ENCODE data around the gene ARMH3.
A peak's percentile ranks its signal among the peaks of the same experiment; 100 is the strongest.

ARMH3 gene

DNA sequence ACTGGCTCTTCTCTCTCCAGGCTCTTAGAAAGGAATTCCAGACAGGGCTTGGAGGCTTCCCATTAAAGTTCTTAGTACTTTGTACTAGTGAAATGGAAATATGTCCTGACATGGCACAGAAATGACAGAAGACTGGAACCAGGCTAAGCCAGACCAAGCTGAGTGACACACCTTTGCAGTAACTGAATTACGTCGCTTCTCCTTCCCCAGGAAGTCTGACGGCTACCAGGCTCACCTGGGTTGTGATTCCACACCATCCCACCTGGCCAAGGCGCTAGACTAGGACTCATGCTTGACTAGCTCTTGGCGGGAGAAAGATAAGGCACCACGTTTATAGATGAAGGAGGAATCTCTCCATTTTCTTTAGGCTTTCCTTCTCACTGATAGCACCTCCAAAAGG, 161.7 kb downstream of the ARMH3 start:
- no peak for FAIRE-seq

DNA sequence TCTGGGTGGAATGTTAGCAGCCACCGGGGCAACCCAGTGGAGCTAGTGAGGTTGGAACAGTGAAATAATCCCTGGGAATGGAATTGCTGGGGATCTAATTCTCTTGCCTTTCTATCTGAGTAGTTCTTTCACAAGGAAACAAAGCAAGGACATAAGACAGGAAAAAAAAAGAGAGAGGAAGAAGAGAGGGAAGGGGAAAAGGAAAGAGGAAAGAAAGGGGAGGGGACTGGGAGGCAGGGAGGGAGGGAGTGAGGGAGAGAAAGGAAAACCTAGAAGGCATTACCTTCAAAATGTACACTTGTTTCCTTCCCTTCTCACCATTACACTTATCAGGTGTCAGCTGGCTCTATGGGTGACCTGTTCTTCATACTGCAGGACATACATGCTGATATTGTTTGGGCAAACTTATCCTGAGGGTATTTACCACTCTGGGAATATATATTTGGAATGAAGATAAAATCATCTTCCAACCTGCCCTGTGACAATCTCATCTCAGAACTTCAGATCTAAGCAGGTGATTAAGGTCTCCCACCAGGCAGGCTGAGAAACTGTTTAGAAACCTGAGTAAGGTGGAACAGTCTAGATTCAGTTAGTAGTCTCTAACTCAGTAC, 162.4 kb downstream of the ARMH3 start:
- no peak for FAIRE-seq

- FAIRE-seq = no peak
Observed at GRCh38 chr10:101892782-101893391, 163.1 kb downstream of the ARMH3 start.

DNA sequence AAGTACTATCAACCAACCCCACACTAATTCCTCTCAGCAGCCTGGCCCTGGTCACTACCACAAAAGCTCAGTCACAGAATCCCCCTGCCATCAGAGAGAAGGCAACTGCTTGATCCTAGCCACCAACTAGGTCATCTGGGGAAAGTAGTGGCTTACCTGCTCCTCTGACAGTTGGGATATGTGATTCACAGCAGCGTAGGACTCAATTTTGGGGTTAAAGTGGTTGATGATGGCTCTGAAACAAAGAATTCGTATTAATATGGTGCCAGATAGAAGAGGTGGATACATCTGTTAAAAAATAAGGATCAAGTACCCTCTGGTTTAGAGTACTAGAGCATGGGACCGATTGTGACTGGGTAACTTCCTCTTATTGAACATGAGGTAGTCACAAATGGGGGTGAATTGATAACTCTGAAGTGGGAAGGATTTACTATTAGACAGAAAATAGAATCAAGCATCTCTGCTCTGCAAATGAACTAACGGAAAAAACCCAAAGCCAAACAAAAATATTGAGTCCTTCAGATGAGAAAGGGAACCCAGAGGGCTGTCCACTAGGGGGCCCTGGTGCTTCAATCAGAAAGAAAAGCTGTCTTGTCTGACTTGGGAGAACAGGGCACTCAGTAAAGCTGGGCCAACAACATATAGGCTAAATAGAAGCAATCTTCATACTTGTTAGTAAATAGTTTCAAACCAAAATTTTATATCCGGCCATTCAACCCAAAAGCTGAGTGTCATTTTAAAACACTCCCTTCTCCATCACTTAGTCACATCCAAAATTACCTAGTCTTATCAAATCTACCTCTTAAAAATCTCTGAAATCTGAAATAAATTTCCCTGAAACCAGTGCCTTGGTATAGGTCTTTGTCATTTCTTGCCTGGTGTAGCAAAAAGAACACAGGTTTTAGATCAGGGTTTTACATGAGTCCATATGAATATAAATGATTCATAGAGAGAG, 166.4 kb downstream of the ARMH3 start:
- FAIRE-seq = peak; percentile 8

DNA sequence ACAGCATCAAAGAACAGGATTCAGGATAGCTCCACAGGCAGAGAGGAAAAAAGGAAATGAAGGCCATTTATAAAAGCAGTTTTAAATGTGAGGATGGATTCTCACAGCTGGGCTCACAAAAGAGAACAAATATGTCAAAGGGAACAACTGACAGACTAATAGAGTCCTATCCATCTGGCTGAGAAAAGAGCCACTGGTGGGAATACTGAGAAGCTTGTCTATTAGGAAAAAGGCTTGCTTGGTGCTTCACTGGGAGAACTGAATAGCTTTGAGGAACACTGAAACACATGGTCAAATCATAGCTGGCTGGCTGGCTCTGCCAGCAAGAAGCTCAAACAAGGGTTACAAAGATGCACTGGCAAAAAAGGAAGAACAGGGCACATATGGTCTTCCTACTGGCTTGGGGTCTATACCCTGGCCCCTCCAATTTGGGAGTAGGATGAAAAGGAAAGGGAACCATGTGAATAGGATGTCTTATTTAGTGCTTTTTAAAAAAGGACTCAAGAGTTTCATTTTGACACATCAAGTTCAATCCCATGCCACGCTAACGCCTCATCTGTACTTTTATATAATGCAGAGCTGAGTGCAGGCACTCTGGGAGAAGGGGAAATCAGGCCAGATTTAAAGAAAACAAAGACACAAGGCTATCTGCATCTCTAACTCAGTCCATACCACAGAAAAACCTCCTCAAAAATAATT, 167.6 kb downstream of the ARMH3 start:
- no peak for FAIRE-seq

DNA sequence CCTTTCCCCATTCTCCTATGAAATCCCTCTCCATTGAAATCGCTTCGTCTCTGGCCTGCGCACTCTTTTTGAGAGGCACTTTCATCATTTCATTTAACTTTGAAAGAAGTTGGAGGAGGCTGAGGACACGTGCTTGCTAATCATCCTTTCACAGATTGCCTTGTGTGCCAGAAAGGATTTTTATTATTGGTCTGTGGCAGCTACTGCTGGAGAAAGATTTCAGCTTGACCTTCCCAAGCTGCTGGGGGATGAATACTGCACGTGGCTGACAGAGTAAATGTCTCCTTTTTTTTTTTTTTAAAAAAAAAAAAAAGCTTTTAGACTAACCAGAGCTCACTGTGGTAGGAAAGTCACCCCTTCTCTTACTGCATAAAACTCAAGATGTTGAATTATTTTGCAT, 168.2 kb downstream of the ARMH3 start:
- FAIRE-seq = no peak

GRCh38 chr10:101886521-101887312, 169.3 kb downstream of the ARMH3 start:
- FAIRE-seq = no peak

DNA sequence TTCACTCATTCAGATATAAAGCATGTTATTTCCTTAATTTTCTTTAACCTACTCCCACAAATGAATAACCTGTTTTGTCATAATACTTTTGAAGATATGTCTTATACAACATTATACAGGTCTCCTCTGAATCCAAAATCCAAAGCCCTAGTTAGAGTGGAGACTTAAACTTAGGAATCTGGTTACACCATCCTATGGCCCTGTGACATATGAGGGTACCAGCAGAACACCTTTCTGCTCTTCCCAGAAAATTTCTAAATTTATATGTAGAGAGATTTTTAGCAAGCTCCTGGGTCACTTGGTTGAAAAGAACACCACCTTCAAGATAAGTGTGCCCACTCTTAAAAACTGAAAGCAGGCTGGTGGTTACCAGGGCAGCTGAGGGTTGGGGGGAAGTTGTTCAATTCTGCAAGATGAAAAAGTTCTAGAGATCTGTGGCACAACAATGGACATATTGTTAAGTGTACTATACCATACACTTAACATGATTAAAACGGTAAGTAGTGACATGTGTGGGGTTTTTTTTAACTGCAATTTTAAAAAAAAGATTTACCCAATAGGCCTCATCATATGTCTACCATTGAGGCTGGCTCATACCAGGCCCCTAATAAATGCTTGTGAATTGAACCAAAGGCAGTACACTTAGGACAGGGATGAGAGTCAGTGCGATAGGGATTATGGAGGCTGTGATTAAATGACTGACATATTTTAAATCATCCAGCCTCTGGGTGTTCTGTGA, 174.8 kb downstream of the ARMH3 start:
- FAIRE-seq = no peak

DNA sequence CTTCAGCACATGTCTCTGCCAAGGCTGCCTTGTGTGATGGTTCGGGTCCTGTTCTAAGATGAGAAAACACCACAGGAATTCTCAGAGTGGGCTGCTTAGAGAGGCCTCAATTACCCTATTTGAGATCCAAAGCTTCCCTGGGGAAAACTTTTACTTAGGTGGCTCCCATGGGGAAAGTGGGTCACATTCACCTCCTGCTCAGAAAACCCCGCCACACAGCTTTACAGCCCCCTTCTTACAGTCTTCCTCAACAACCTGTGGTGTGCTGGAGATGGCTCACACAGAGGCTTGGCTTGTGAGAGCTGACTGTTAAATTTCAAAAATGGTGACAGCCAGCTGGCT, 175.8 kb downstream of the ARMH3 start:
- FAIRE-seq = no peak

GRCh38 chr10:101879456-101880231, 176.3 kb downstream of the ARMH3 start:
- FAIRE-seq = no peak

- FAIRE-seq = no peak
Observed at GRCh38 chr10:101878869-101879268, 177.1 kb downstream of the ARMH3 start.

GRCh38 chr10:101875068-101875688, 180.8 kb downstream of the ARMH3 start:
- FAIRE-seq = no peak

DNA sequence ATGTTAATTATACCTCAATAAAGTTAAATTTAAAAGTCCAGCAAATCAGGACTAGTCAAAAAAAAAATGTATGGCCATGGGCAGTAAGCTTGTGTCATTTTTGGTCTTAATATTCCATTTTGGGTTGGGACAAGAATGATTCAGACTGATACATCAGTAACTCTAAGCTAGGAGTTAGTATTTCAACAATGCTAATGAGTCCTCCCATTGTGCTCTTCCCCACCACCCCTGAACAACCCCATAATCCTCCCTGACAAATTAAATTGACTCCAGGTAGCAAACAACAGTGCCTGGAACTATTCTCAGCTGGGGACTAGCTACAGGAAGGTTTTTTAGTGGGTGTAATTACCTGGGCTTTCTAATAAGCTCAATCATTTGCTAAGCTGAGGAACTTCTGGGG, 181.7 kb downstream of the ARMH3 start:
- no peak for FAIRE-seq

GRCh38 chr10:101867931-101868330, 188.0 kb downstream of the ARMH3 start:
- FAIRE-seq = peak; percentile 50

- FAIRE-seq = no peak
Observed at GRCh38 chr10:101859530-101859929, 196.4 kb downstream of the ARMH3 start.

GRCh38 chr10:101858723-101859500, 197.1 kb downstream of the ARMH3 start:
- no peak for FAIRE-seq

DNA sequence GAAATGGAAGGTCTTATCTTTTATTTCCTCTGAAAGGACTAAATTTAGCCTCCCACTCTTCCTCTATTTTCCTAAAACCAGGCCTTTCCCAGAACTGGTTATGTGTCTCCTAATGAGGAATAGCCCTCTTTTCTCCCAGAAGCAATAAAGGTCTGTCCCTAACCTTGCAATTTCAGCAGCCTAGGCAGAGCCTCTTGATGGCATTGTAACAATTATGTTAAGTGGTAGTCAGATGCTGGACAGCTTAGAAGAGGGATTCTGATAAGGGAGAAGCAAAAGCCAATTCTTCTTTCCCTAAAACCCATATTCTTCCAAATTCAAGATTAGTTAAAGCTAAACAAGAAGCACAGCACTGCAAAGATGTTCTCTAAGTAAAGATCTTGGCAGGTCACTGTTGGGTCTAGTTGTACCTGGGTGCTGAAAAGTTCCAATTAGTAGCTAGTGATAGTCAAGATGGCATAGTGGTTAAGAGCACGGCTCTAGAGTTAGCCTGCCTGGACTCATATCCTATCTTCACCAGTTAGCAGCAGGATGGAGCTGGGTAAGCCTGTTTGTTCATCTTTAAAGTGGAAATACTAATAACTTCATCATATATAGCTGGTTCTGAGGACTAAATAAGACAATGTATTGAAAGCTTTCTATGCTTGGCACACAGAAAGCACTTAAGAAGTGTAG, 198.0 kb downstream of the ARMH3 start:
- no peak for FAIRE-seq

DNA sequence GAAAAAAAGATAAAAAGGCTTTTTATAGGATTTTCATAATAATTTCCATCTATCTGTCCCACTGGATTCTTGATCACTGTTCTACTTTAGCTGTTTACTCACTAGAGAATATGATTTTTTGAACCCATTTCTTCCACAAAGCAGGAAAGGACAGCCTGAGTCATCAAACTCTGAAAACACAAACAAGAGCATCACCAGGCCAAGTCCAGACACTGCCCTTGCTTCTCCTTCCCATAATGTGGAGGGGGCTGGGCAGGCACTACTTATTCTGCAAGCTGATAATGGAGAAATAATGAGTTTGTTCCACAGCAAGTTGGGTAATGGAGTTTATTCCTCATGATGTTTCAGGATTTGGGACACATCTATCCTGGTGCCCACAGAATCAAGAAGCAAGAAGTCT, 199.3 kb downstream of the ARMH3 start:
- no peak for FAIRE-seq
